HEK293T (cell line): ENCODE data around the gene RBM38.

Source experiments
- ELF4 ChIP-seq: fragments of 450-650 bp; IDR thresholded peaks from 2 replicates; pipeline ENCODE4 v1.6.1; 2017; ENCODE audit warnings: antibody characterized with exemption
- FOXM1 ChIP-seq: fragments of 450-650 bp; IDR thresholded peaks from 2 replicates; pipeline ENCODE4 v1.6.1; 2017; ENCODE audit warnings: mild to moderate bottlenecking, borderline replicate concordance

DNA sequence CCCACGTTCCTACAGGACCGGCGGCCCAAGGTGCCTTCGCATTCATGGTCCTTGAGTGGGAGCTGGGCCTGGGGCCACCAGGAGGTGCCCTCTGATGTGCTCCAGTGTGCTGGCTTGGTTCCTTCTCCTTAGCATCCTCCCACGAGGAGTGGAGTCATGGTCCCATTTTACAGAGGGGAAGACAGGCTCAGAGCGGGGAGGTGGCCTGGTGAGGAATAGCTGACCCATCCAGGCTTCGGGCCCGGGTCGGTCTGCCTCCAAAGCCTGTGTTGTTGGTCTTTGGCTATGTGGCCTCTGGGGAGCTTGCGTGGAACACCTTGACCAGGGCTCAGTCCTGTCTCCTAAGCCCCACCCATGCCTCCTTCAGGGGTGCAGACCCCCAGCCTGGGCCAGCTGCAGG, 22.8 kb downstream of the RBM38 start:
- TF ChIP-seq FOXM1 (no peak), ELF4 (no peak)
